ENCODE data around the gene LRRC25. TPM values are rescaled to one million over a fixed set of nuclear protein-coding genes. Genes with fewer than 3 reads are reported as not detected.

The LRRC25 gene
- total RNA-seq, 6 donors from 2014 or later = 4.0 to 49.4 (median 24.0) TPM

GRCh38 chr19:18441804-18442788 is 44.7 kb upstream of the LRRC25 start:
- no peak overlapping the region for H3K4me3 ChIP-seq
- no peak overlapping the region for H3K27ac ChIP-seq
- no peak for DNase-seq
- no peaks in the 10 kb centered on the region for H3K9me3 ChIP-seq
- H3K4me1 ChIP-seq = peaks cover 16 to 34% (median 19%) of the 10 kb centered on the region in 4 donors
- no peak for ATAC-seq (ENCODE audit: low FRiP score in 2 of 2)
- TF ChIP-seq POLR2A (IDR thresholded peaks at IDR 0.05) = no peak
- no peak for TF ChIP-seq CTCF (IDR thresholded peaks at IDR 0.05)
- TF ChIP-seq POLR2AphosphoS5 (IDR thresholded peaks at IDR 0.05) = no peak
- TF ChIP-seq EP300 (IDR thresholded peaks at IDR 0.05) = no peak
- peaks cover 22 to 43% (median 37%) of the 10 kb centered on the region in 4 donors for H3K36me3 ChIP-seq
- H3K27me3 ChIP-seq = no peaks in the 10 kb centered on the region
- 78 to 87% methylated on average over 5 of the region's 5 CpGs for WGBS, 2 donors

- 87 to 92% methylated on average over 16 to 17 of the region's 23 CpGs for WGBS, 2 donors
- H3K4me1 ChIP-seq = peaks cover 23 to 39% (median 27%) of the 10 kb centered on the region in 4 donors
- ATAC-seq (ENCODE audit: low FRiP score in 2 of 2) (no peak), DNase-seq (peak in 1 of 2 donors; percentile 66)
- H3K4me3 ChIP-seq = no peak overlapping the region
- peaks cover 16 to 34% (median 30%) of the 10 kb centered on the region in 4 donors for H3K36me3 ChIP-seq
- H3K9me3 ChIP-seq = no peaks in the 10 kb centered on the region
- no peaks in the 10 kb centered on the region for H3K27me3 ChIP-seq
- no peak for TF ChIP-seq POLR2A (IDR thresholded peaks at IDR 0.05)
- TF ChIP-seq POLR2AphosphoS5 (IDR thresholded peaks at IDR 0.05) = no peak
- no peak for TF ChIP-seq EP300 (IDR thresholded peaks at IDR 0.05)
- TF ChIP-seq CTCF (IDR thresholded peaks at IDR 0.05) = no peak
- no peak overlapping the region for H3K27ac ChIP-seq
Observed at GRCh38 chr19:18440936-18441803, 43.7 kb upstream of the LRRC25 start.

GRCh38 chr19:18440415-18440877 is 43.0 kb upstream of the LRRC25 start:
- WGBS, 2 donors = 55 to 68% methylated on average over 5 to 11 of the region's 11 CpGs

GRCh38 chr19:18439910-18440237 is 42.5 kb upstream of the LRRC25 start:
- H3K36me3 ChIP-seq = peaks cover 10 to 31% (median 17%) of the 10 kb centered on the region in 4 donors
- WGBS, 2 donors = 76 to 78% methylated on average over 9 of the region's 9 CpGs
- peak overlapping the region in 1 of 4 donors; percentile 72 for H3K27ac ChIP-seq
- no peaks in the 10 kb centered on the region for H3K27me3 ChIP-seq
- TF ChIP-seq CTCF (IDR thresholded peaks at IDR 0.05) (no peak), POLR2A (IDR thresholded peaks at IDR 0.05) (no peak), POLR2AphosphoS5 (IDR thresholded peaks at IDR 0.05) (no peak), EP300 (IDR thresholded peaks at IDR 0.05) (no peak)
- no peak for ATAC-seq (ENCODE audit: low FRiP score in 2 of 2)
- H3K9me3 ChIP-seq = no peaks in the 10 kb centered on the region
- H3K4me3 ChIP-seq = no peak overlapping the region
- DNase-seq = no peak
- H3K4me1 ChIP-seq = peaks cover 23 to 40% (median 27%) of the 10 kb centered on the region in 4 donors

More at GRCh38 chr19:18440415-18440877, 43.0 kb upstream of the LRRC25 start:
- no peak overlapping the region for H3K27ac ChIP-seq
- H3K4me1 ChIP-seq = peaks cover 23 to 40% (median 27%) of the 10 kb centered on the region in 4 donors
- H3K27me3 ChIP-seq = no peaks in the 10 kb centered on the region
- ATAC-seq (ENCODE audit: low FRiP score in 2 of 2) = no peak
- no peaks in the 10 kb centered on the region for H3K9me3 ChIP-seq
- peaks cover 13 to 33% (median 22%) of the 10 kb centered on the region in 4 donors for H3K36me3 ChIP-seq
- DNase-seq = peak in 1 of 2 donors; percentile 22
- H3K4me3 ChIP-seq = no peak overlapping the region
- TF ChIP-seq POLR2A (IDR thresholded peaks at IDR 0.05) (no peak), POLR2AphosphoS5 (IDR thresholded peaks at IDR 0.05) (no peak), CTCF (IDR thresholded peaks at IDR 0.05) (no peak), EP300 (IDR thresholded peaks at IDR 0.05) (no peak)

Data from upper lobe of left lung (tissue), 6 donors.